ENCODE measurements around the gene PRG2.
"Not testable (repeated sequence)": the region's sequence is repeated elsewhere in the genome, so short reads cannot be mapped to it uniquely, and the experiment has no call there.

PRG2 gene

DNA sequence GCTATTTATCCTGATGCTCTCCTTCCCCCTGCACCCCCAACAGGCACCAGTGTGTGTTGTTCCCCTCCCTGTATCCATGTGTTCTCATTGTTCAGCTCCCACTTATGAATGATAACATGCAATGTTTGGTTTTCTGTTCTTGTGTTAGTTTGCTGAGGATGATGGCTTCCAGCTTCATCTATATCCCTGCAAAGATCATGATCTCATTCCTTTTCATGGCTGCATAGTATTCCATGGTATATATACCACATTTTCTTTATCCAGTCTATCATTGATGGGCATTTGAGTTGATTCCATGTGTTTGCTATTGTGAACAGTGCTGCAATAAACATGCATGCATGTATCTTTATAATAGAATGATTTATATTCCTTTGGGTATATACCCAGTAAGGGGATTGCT is 29.0 kb downstream of the PRG2 start:
- in situ Hi-C loops (cut with MboI; ENCODE audit: low sequenced_read_pairs) = loop anchor here (25.0 kb wide), 1 partner anchor 1151 kb away; the partner anchor contains the start of gene OR5B21
- H3K36me3 ChIP-seq (replicated peaks); H3K27me3 ChIP-seq (ENCODE audit: low read depth); H3K4me1 ChIP-seq; H3K9me3 ChIP-seq; H3K4me3 ChIP-seq; DNase-seq (ENCODE audit: low spot score in 2 of 2): not testable (repeated sequence)

DNA sequence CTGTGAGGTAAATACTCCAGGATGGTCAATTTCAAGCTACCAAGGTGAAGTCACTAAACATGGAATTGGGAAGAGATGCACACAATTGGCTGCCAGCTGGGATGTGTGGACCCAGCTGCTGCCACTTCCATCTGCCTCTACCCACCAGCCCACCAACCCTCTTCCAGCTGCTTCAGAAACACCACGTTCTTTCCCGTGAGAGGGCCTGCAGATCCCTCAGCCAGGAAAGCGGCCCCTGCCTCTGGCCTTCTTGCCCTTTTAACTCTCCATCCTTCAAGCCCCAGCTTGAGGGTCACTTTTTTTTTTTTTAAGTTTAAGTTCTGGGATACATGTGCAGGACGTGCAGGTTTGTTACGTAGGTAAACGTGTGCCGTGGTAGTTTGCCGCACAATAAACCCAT is 29.5 kb downstream of the PRG2 start:
- DNase-seq (ENCODE audit: low spot score in 2 of 2) = no peak
- Histone ChIP-seq H3K4me3 (no peak overlapping the region), H3K4me1 (no peaks in the 10 kb centered on the region), H3K36me3 (replicated peaks) (no peaks in the 10 kb centered on the region), H3K9me3 (no peaks in the 10 kb centered on the region), H3K27me3 (ENCODE audit: low read depth) (no peaks in the 10 kb centered on the region; the same call in 1 of the 2 replicates)
- in situ Hi-C loops (cut with MboI; ENCODE audit: low sequenced_read_pairs) = loop anchor here (25.0 kb wide), 1 partner anchor 1151 kb away; the partner anchor contains the start of gene OR5B21

DNA sequence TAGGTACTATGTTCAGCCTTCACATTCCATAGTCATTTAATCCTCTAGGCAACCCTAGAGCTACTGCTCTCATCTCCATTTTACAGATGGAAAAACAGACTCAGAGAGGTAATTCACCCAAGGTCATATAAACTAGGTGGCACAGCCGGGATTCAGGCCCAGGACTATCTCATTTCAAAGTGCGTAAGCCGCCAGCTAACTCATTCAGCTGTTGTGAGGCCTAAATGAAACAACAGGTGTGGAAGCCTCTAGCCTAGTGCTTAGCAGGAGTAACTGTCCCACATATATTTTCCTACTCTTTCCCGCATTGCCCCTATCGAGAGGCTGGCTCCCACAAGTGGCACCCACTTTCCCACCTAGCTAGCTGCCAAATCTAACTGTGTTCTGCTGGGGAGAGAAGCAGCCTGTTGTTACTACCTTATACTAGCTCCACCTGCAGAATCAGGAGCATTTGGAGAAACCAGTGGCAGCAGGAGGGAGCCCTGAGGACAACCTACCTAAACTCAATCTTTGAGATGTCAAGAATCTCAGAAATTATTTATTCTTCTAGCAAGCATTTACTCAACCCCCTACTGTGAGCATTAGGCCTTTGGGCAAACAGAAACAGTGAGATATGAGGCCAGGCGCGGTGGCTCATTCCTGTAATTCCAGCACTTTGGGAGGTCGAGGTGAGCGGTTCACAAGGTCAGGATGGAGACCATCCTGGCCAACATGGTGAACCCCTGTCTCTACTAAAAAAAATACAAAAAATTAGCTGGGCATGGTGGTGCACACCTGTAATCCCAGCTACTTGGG is 30.4 kb downstream of the PRG2 start:
- in situ Hi-C loops (cut with MboI; ENCODE audit: low sequenced_read_pairs) = loop anchor here (25.0 kb wide), 1 partner anchor 1152 kb away; the partner anchor contains the start of gene OR5B21
- H3K9me3 ChIP-seq = no peaks in the 10 kb centered on the region
- no peak overlapping the region for H3K4me3 ChIP-seq
- H3K4me1 ChIP-seq = no peaks in the 10 kb centered on the region
- H3K27me3 ChIP-seq (ENCODE audit: low read depth) = no peaks in the 10 kb centered on the region; the same call in 1 of the 2 replicates
- no peaks in the 10 kb centered on the region for H3K36me3 ChIP-seq (replicated peaks)
- no peak for DNase-seq (ENCODE audit: low spot score in 2 of 2)

DNA sequence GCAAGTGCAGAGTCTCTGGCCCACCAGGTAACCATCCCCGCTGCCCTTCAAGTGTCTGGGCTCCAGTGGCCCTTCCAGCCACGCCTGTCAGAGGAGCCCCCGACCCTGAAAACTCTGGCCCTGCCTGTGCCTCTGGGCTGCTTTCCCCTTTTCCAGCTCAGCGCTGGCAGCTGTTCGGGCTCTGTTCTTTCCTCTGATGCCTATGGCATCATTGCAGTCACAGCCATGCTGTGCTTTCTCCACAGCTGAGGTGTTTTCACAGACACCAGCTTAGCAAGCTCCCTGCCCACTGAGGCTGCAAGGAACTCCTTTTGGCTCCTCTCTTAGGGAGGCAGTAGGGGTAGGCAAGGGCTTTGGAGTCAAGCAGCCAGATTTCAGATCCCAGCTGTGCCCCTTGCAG is 31.1 kb downstream of the PRG2 start:
- Histone ChIP-seq H3K4me3 (no peak overlapping the region), H3K27me3 (ENCODE audit: low read depth) (no peaks in the 10 kb centered on the region; the same call in 1 of the 2 replicates), H3K4me1 (no peaks in the 10 kb centered on the region), H3K9me3 (no peaks in the 10 kb centered on the region), H3K36me3 (replicated peaks) (no peaks in the 10 kb centered on the region)
- no peak for DNase-seq (ENCODE audit: low spot score in 2 of 2)
- in situ Hi-C loops (cut with MboI; ENCODE audit: low sequenced_read_pairs) = loop anchor here (25.0 kb wide), 1 partner anchor 1153 kb away; the partner anchor contains the start of gene OR5B21

DNA sequence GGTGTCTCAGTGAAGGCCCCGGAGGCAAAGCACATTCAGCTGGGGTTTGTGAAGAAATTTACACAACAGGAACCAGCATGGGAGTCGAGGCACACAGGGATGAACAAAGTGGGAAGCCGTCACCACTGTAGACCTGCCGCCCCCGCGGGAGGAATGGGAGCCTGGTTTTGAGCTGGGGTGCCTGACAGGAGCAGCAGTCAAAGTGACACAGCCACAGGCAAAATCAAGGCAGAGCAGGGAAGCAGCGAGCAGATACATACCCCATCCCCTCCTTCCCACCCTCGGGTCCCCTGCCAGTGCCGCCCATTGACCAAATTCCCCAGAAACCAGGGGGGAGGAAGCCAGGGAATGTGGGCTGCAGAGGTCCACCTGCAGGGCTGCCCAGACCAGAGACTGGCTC is 31.5 kb downstream of the PRG2 start:
- no peaks in the 10 kb centered on the region for H3K4me1 ChIP-seq
- H3K27me3 ChIP-seq (ENCODE audit: low read depth) = no peaks in the 10 kb centered on the region; the same call in 1 of the 2 replicates
- in situ Hi-C loops (cut with MboI; ENCODE audit: low sequenced_read_pairs) = loop anchor here (25.0 kb wide), 1 partner anchor 1153 kb away; the partner anchor contains the start of gene OR5B21
- H3K36me3 ChIP-seq (replicated peaks) = no peaks in the 10 kb centered on the region
- no peaks in the 10 kb centered on the region for H3K9me3 ChIP-seq
- no peak for DNase-seq (ENCODE audit: low spot score in 2 of 2)
- H3K4me3 ChIP-seq = no peak overlapping the region

DNA sequence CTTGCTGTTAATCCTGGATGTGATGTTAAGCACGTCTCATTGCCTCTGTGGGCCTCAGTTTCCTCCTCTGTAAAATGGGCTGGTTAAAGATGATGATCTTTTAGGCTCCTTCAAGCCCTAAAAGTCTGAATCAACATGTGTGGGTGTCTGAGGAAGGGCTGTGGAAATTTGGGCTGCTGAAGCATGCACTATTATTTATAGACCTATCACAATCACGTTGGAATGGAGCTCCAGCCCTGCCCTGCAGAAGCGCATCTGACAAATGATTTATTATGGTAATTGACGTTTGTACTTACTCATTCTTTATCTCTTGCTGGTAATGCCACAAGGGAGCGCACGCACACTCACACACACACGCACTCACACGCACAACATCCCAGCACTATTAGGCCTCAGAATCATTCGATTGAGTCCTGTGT is 31.9 kb downstream of the PRG2 start:
- no peak for DNase-seq (ENCODE audit: low spot score in 2 of 2)
- in situ Hi-C loops (cut with MboI; ENCODE audit: low sequenced_read_pairs) = loop anchor here (25.0 kb wide), 1 partner anchor 1154 kb away; the partner anchor contains the start of gene OR5B21
- Histone ChIP-seq H3K9me3 (no peaks in the 10 kb centered on the region), H3K36me3 (replicated peaks) (no peaks in the 10 kb centered on the region), H3K4me1 (no peaks in the 10 kb centered on the region), H3K4me3 (no peak overlapping the region), H3K27me3 (ENCODE audit: low read depth) (no peaks in the 10 kb centered on the region; the same call in 1 of the 2 replicates)

DNA sequence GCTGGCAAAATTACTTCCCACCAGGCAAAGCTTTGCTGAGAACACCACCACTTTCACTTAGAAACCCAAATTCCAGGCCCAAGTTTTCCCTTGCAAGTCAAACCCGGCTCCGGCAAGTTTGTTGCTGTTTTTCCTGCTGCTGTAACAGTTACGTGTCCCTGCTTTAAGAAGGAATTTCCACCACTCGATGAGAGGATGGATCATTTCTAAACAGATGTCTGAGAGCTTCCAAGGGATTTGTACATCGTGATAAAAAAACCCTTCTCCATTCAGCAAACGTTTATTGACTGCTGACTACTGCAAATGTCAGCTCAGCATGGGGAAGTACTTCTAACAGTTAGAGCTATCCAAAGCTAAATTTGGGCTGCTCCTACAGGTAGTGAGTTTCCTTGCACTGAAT is 32.6 kb downstream of the PRG2 start:
- Histone ChIP-seq H3K4me3 (no peak overlapping the region), H3K4me1 (peaks cover 5% of the 10 kb centered on the region), H3K36me3 (replicated peaks) (no peaks in the 10 kb centered on the region), H3K9me3 (no peaks in the 10 kb centered on the region), H3K27me3 (ENCODE audit: low read depth) (no peaks in the 10 kb centered on the region; the same call in 1 of the 2 replicates)
- no peak for DNase-seq (ENCODE audit: low spot score in 2 of 2)
- in situ Hi-C loops (cut with MboI; ENCODE audit: low sequenced_read_pairs) = loop anchor here (25.0 kb wide), 1 partner anchor 1154 kb away; the partner anchor contains the start of gene OR5B21

DNA sequence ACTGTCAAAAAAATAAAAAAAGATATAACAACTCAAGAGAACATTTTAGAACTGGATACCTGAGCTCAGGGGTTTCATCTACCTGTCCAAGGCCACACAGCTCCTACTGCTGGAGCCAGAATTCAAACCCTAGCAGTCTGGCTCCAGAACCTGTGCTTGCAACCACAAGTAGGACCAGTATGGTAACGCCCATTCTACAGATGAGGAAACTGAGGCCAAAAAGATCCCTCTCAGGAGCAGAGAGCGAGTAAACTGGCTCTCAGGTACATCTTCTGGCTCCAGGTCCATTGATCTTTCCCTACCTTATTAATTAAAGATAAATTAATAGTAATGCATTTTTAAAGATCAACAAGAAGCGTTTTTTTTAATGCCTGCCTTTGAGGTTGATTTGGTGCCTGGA is 33.1 kb downstream of the PRG2 start:
- H3K4me1 ChIP-seq = peaks cover 5% of the 10 kb centered on the region
- H3K4me3 ChIP-seq = no peak overlapping the region
- no peaks in the 10 kb centered on the region for H3K9me3 ChIP-seq
- no peaks in the 10 kb centered on the region for H3K36me3 ChIP-seq (replicated peaks)
- H3K27me3 ChIP-seq (ENCODE audit: low read depth) = no peaks in the 10 kb centered on the region
- DNase-seq (ENCODE audit: low spot score in 2 of 2) = no peak
- in situ Hi-C loops (cut with MboI; ENCODE audit: low sequenced_read_pairs) = loop anchor here (25.0 kb wide), 1 partner anchor 1155 kb away; the partner anchor contains the start of gene OR5B21

DNA sequence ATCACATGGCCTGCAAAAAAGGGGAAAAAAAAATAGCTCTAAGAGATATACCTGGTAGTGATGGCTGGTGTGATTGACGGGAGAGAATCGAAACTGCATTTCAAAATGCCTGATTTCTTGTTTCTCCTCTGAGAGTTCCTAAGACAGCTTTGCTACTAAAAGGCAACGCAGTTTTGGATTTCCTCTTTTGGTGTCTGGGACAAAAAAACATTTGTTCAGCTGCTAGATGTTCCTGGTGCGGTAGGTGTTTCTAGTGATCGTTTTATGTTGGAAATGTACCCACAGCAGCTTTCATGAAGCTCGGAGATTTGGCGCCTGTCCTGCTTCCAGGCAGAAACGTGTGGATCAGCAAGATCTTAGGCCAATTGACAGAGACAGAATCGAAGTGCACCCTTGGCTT is 34.2 kb downstream of the PRG2 start:
- no peaks in the 10 kb centered on the region for H3K27me3 ChIP-seq (ENCODE audit: low read depth)
- H3K4me3 ChIP-seq = no peak overlapping the region
- no peaks in the 10 kb centered on the region for H3K36me3 ChIP-seq (replicated peaks)
- DNase-seq (ENCODE audit: low spot score in 2 of 2) = no peak
- no peaks in the 10 kb centered on the region for H3K9me3 ChIP-seq
- peaks cover 5% of the 10 kb centered on the region for H3K4me1 ChIP-seq
- in situ Hi-C loops (cut with MboI; ENCODE audit: low sequenced_read_pairs) = loop anchor here (25.0 kb wide), 1 partner anchor 1156 kb away; the partner anchor contains the start of gene OR5B21

DNA sequence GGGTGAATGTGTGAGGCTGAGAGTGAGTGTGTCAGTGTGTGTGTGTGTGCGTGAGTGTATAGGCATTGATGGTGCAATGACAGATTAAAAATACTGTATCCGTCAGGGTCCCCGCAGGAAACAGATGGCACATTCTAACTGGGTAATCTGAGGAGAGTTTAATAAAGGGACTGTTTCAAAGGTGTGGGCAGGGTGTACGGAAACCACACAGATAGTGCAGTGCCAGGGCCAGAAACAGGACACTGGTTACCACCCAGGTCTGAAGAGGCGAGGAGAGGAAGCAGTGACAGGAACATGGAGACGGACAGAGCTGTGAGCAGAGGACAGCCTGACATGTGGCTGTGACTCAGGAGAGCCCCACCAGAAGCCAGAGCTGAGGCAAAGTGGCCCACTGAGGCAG is 35.8 kb downstream of the PRG2 start:
- DNase-seq (ENCODE audit: low spot score in 2 of 2) = no peak

DNA sequence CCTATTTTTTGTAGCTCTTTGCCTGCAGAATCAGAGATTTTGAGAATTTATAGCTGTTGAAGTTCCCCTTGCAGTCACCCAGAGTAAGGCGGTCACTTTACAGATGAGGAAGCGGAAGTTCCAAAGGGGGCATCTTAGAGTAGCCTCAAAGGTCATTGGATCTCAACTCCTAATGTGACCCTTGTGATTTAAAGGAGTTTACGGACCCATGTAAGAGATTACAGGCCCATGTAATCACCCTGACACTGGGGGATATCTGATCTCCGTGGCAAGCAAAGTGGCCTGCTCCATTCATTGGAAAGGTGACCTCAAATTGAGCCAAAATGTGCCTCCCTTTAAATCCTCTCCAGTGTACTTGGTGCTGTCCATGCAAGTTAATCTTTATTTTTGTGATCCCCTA is 36.6 kb downstream of the PRG2 start:
- Histone ChIP-seq H3K4me3 (no peak overlapping the region), H3K9me3 (no peaks in the 10 kb centered on the region), H3K36me3 (replicated peaks) (no peaks in the 10 kb centered on the region), H3K27me3 (ENCODE audit: low read depth) (no peaks in the 10 kb centered on the region), H3K4me1 (peaks cover 5% of the 10 kb centered on the region)
- DNase-seq (ENCODE audit: low spot score in 2 of 2) = no peak
- in situ Hi-C loops (cut with MboI; ENCODE audit: low sequenced_read_pairs) = loop anchor here (25.0 kb wide), 1 partner anchor 1158 kb away; the partner anchor contains the start of gene OR5B21

More for the DNA sequence above, 35.8 kb downstream of the PRG2 start:
- no peaks in the 10 kb centered on the region for H3K36me3 ChIP-seq (replicated peaks)
- H3K27me3 ChIP-seq (ENCODE audit: low read depth) = no peaks in the 10 kb centered on the region
- in situ Hi-C loops (cut with MboI; ENCODE audit: low sequenced_read_pairs) = loop anchor here (25.0 kb wide), 1 partner anchor 1158 kb away; the partner anchor contains the start of gene OR5B21
- H3K9me3 ChIP-seq = no peaks in the 10 kb centered on the region
- H3K4me3 ChIP-seq = no peak overlapping the region
- H3K4me1 ChIP-seq = peaks cover 5% of the 10 kb centered on the region

DNA sequence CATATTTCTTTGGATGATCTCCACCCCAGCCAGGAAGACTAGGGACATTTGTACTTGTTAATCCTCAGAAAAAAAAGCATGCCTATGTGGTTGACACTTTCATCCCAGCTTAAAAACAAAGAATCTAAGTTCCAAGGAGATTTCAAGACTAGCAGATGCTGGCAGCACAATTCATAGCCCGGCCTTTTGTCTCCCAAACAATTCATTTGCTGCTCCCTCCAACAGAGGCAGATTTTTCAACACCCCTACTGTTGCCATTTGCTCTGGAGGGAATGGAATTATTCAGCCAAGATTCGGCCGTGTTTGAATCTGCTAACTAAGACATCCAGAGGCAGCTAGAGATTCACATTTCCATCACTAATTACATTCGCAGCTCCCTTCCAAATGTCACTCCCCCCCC is 37.0 kb downstream of the PRG2 start:
- H3K4me1 ChIP-seq = peaks cover 5% of the 10 kb centered on the region
- H3K36me3 ChIP-seq (replicated peaks) = no peaks in the 10 kb centered on the region
- no peaks in the 10 kb centered on the region for H3K9me3 ChIP-seq
- H3K27me3 ChIP-seq (ENCODE audit: low read depth) = no peaks in the 10 kb centered on the region
- in situ Hi-C loops (cut with MboI; ENCODE audit: low sequenced_read_pairs) = loop anchor here (25.0 kb wide), 1 partner anchor 1159 kb away; the partner anchor contains the start of gene OR5B21
- no peak overlapping the region for H3K4me3 ChIP-seq
- DNase-seq (ENCODE audit: low spot score in 2 of 2) = no peak

DNA sequence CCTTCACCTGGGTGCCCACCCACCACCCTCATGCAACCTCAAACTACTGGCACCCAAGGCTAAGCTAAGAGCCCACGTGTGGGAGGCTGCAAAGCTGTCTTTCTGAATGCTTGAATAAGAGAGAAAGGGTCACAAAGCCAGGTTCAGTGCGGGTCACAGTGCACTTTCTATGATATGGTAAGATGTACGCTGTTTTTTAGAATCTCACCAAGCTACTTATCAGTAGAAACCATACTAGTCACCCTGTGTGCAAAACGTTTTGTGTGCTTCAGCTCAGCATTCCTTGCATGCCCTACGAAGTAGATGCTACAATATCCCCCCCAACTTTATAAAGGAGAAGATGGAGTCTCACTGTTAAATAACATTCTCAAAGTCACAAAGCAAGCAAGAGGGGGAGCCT is 37.4 kb downstream of the PRG2 start:
- no peaks in the 10 kb centered on the region for H3K27me3 ChIP-seq (ENCODE audit: low read depth)
- no peak overlapping the region for H3K4me3 ChIP-seq
- H3K9me3 ChIP-seq = no peaks in the 10 kb centered on the region
- H3K36me3 ChIP-seq (replicated peaks) = no peaks in the 10 kb centered on the region
- H3K4me1 ChIP-seq = peaks cover 5% of the 10 kb centered on the region
- no peak for DNase-seq (ENCODE audit: low spot score in 2 of 2)
- in situ Hi-C loops (cut with MboI; ENCODE audit: low sequenced_read_pairs) = loop anchor here (25.0 kb wide), 1 partner anchor 1159 kb away; the partner anchor contains the start of gene OR5B21
